Activated CD8-positive, alpha-beta memory T cell treated with anti-CD3 and anti-CD28 coated beads for 36 hours (primary cell): Measurements from ENCODE around the gene CHRNG. TPM values are rescaled to one million over a fixed set of nuclear protein-coding genes. Genes with fewer than 3 reads are reported as not detected.

ENCODE experiments used
- CTCF ChIA-PET: fragments of 350-600 bp; sonication (Branson Sonifier 250); formaldehyde crosslinking; loops from one replicate; lab custom pipeline; 2021; ENCODE audit warnings: antibody characterized with exemption; lab: Charles Lee
- POLR2A ChIA-PET: fragments of 350-600 bp; sonication (Branson Sonifier 250); formaldehyde crosslinking; loops from one replicate; lab custom pipeline; 2021; ENCODE audit warnings: antibody characterized with exemption; lab: Charles Lee
- total RNA-seq, 2 experiments: library from RNA; stranded (reverse); gene quantifications; one replicate each; pipeline ENCODE4 v1.2.3, GENCODE V29; 2021

The CHRNG gene
- total RNA-seq, 2 experiments from 2014 or later: not detected

GRCh38 chr2:232504438-232504837, 35.1 kb upstream of the CHRNG start:
- POLR2A ChIA-PET: no interaction called here
- CTCF ChIA-PET: no interaction called here

- ChIA-PET CTCF (no interaction called here), POLR2A (no interaction called here)
These were observed 33.6 kb upstream of the CHRNG start for GRCh38 chr2:232505856-232506255.

- ChIA-PET CTCF (no interaction called here), POLR2A (no interaction called here)
These were observed 32.8 kb upstream of the CHRNG start for GRCh38 chr2:232506709-232507108.

GRCh38 chr2:232508251-232508650, 31.2 kb upstream of the CHRNG start:
- POLR2A ChIA-PET: no interaction called here

GRCh38 chr2:232511336-232511890, 28.1 kb upstream of the CHRNG start:
- CTCF ChIA-PET: interaction anchor here (2.2 kb wide), 1 partner anchor 10 kb away, joined by 8 read pairs; no protein-coding TSS in a partner anchor
- POLR2A ChIA-PET: no interaction called here

More at GRCh38 chr2:232508251-232508650, 31.2 kb upstream of the CHRNG start:
- CTCF ChIA-PET: interaction anchor here (0.5 kb wide), 1 partner anchor 1034 kb away, joined by 3 read pairs; no protein-coding TSS in a partner anchor

GRCh38 chr2:232512602-232513001, 26.9 kb upstream of the CHRNG start:
- POLR2A ChIA-PET: no interaction called here

GRCh38 chr2:232513353-232513752, 26.1 kb upstream of the CHRNG start:
- ChIA-PET POLR2A (no interaction called here), CTCF (no interaction called here)

More at GRCh38 chr2:232512602-232513001, 26.9 kb upstream of the CHRNG start:
- CTCF ChIA-PET: interaction anchor here (2.2 kb wide), 1 partner anchor 9 kb away, joined by 8 read pairs; no protein-coding TSS in a partner anchor

- CTCF ChIA-PET: no interaction called here
- POLR2A ChIA-PET: no interaction called here
These were observed 23.9 kb upstream of the CHRNG start for GRCh38 chr2:232515639-232516038.

GRCh38 chr2:232516551-232516950, 22.9 kb upstream of the CHRNG start:
- POLR2A ChIA-PET: no interaction called here
- CTCF ChIA-PET: interaction anchor here (0.7 kb wide), 1 partner anchor 20 kb away, joined by 3 read pairs; no protein-coding TSS in a partner anchor

- ChIA-PET CTCF (interaction anchor here (1.2 kb wide), 1 partner anchor 17 kb away, joined by 3 read pairs; no protein-coding TSS in a partner anchor), POLR2A (no interaction called here)
These were observed 20.6 kb upstream of the CHRNG start for GRCh38 chr2:232518844-232519243.

- ChIA-PET CTCF (interaction anchor here (1.0 kb wide), 1 partner anchor 42 kb away, joined by 3 read pairs; no protein-coding TSS in a partner anchor), POLR2A (no interaction called here)
These were observed 19.7 kb upstream of the CHRNG start, which contains the start of gene PRSS56 for GRCh38 chr2:232519581-232520438. PRSS56 (plus strand) TSS chr2:232520388; CDS start chr2:232520599, 211 bp downstream.

GRCh38 chr2:232520489-232520888, 19.0 kb upstream of the CHRNG start:
- CTCF ChIA-PET: interaction anchor here (1.0 to 2.2 kb wide), 3 partner anchors 9 to 76 kb away, joined by 3 to 8 read pairs (median 7); no protein-coding TSS in a partner anchor
- POLR2A ChIA-PET: no interaction called here

- POLR2A ChIA-PET: no interaction called here
- CTCF ChIA-PET: interaction anchor here (1.0 to 2.2 kb wide), 3 partner anchors 9 to 76 kb away, joined by 3 to 8 read pairs (median 7); no protein-coding TSS in a partner anchor
These were observed 18.4 kb upstream of the CHRNG start for GRCh38 chr2:232521098-232521497.

GRCh38 chr2:232521959-232522622, 17.4 kb upstream of the CHRNG start:
- POLR2A ChIA-PET: no interaction called here
- CTCF ChIA-PET: interaction anchor here (0.7 to 2.2 kb wide), 10 partner anchors 10 to 186 kb away, joined by 3 to 8 read pairs (median 4); no protein-coding TSS in a partner anchor

- POLR2A ChIA-PET: no interaction called here
- CTCF ChIA-PET: interaction anchor here (1.0 to 2.2 kb wide), 11 partner anchors 9 to 187 kb away, joined by 3 to 8 read pairs (median 4); partner anchors contain the start of genes EIF4E2 and TIGD1
These were observed 16.7 kb upstream of the CHRNG start for GRCh38 chr2:232522623-232523401.

GRCh38 chr2:232523402-232523681, 16.1 kb upstream of the CHRNG start:
- ChIA-PET CTCF (interaction anchor here (1.0 to 1.4 kb wide), 4 partner anchors 27 to 82 kb away, joined by 3 read pairs; partner anchors contain the start of genes EIF4E2 and TIGD1), POLR2A (no interaction called here)

- POLR2A ChIA-PET: no interaction called here
These were observed 15.6 kb upstream of the CHRNG start for GRCh38 chr2:232523682-232524597.

More at GRCh38 chr2:232523682-232524597, 15.6 kb upstream of the CHRNG start:
- CTCF ChIA-PET: interaction anchor here (1.0 to 1.4 kb wide), 3 partner anchors 27 to 83 kb away, joined by 3 read pairs; partner anchors contain the start of genes EIF4E2 and TIGD1
